Sigmoid colon (tissue), 4 donors: ENCODE measurements around the gene NGFR.

Experiments
- CTCF ChIP-seq, 4 experiments: fragments of 450-650 bp in 3 of 4; fragments of 200-600 bp in 1 of 4; IDR thresholded peaks; one replicate each; pipeline ENCODE4 v1.5.1; 2016 to 2019; ENCODE audit warnings: antibody characterized with exemption in 4 of 4, mild to moderate bottlenecking in 3 of 4, moderate library complexity in 2 of 4
- EP300 ChIP-seq, 4 donors: sonication (generic); formaldehyde crosslinking; IDR thresholded peaks; one replicate each; pipeline ENCODE4 v1.6.1; 2017; ENCODE audit warnings: antibody characterized with exemption in 4 of 4
- POLR2A ChIP-seq, 2 donors: fragments of 450-650 bp; IDR thresholded peaks; one replicate each; pipeline ENCODE4 v1.6.1; 2016; ENCODE audit warnings: antibody characterized with exemption in 2 of 2, mild to moderate bottlenecking in 2 of 2, moderate library complexity in 2 of 2
- POLR2AphosphoS5 ChIP-seq, 4 donors: sonication (generic); formaldehyde crosslinking; IDR thresholded peaks; one replicate each; pipeline ENCODE4 v1.6.1; 2017; ENCODE audit warnings: antibody characterized with exemption in 4 of 4

GRCh38 chr17:49456183-49456965, 38.7 kb upstream of the NGFR start:
- no peak for TF ChIP-seq CTCF (IDR thresholded peaks at IDR 0.05)
- TF ChIP-seq EP300 (IDR thresholded peaks at IDR 0.05): no peak
- TF ChIP-seq POLR2A (IDR thresholded peaks at IDR 0.05): no peak
- TF ChIP-seq POLR2AphosphoS5 (IDR thresholded peaks at IDR 0.05): no peak
